ENCODE results near the gene TIFAB.

DNA sequence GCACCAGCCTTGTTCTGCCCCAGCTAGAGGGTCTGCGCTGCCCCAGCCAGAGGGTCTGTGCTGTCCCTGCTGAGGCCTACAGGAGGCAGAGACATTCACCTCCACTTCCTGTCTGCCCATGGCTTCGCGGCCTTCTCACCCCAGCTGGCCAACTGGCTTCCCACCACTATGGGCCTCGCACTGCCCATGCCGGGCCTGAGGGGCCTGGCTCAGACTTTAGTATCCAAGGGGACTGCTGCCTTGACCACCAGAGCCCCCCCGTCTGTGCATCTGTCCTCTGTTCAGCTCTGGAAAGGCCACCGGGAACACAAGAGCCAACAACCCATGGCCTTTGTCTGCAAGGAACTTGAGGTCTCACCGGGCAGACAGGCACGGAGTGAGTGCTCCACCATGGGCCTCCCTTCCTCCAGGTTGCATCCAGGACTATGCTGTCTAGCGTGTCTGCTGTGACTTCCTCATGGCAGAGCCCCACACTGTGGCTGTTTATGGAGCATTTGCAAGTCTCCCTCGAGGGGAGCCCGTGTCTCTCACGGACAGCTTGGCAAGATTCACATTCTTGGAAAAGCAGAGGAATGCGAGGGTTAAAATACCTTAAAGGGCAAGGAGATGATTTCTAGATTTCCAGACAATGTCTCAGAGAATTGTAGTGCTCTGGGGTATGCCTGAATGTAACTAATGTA lies 6.7 kb downstream of the TIFAB start:
- TF ChIP-seq ELF1 (IDR thresholded peaks at IDR 0.05) (no peak), POLR2AphosphoS5 (IDR thresholded peaks at IDR 0.05; ENCODE audit: low read depth, low read length) (no peak), SIN3A (IDR thresholded peaks at IDR 0.05; ENCODE audit: borderline replicate concordance, low read depth, low read length) (no peak), SMC3 (IDR thresholded peaks at IDR 0.05; ENCODE audit: low read depth, low read length) (no peak)
- TF ChIP-seq, protein P1, sequence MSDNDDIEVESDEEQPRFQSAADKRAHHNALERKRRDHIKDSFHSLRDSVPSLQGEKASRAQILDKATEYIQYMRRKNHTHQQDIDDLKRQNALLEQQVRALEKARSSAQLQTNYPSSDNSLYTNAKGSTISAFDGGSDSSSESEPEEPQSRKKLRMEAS (IDR thresholded peaks at IDR 0.05; ENCODE audit: low read depth), result no peak
- TF ChIP-seq, protein P2, sequence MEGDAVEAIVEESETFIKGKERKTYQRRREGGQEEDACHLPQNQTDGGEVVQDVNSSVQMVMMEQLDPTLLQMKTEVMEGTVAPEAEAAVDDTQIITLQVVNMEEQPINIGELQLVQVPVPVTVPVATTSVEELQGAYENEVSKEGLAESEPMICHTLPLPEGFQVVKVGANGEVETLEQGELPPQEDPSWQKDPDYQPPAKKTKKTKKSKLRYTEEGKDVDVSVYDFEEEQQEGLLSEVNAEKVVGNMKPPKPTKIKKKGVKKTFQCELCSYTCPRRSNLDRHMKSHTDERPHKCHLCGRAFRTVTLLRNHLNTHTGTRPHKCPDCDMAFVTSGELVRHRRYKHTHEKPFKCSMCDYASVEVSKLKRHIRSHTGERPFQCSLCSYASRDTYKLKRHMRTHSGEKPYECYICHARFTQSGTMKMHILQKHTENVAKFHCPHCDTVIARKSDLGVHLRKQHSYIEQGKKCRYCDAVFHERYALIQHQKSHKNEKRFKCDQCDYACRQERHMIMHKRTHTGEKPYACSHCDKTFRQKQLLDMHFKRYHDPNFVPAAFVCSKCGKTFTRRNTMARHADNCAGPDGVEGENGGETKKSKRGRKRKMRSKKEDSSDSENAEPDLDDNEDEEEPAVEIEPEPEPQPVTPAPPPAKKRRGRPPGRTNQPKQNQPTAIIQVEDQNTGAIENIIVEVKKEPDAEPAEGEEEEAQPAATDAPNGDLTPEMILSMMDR (IDR thresholded peaks at IDR 0.05), result no peak
- TF ChIP-seq, protein P3, sequence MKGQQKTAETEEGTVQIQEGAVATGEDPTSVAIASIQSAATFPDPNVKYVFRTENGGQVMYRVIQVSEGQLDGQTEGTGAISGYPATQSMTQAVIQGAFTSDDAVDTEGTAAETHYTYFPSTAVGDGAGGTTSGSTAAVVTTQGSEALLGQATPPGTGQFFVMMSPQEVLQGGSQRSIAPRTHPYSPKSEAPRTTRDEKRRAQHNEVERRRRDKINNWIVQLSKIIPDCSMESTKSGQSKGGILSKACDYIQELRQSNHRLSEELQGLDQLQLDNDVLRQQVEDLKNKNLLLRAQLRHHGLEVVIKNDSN (IDR thresholded peaks at IDR 0.05; ENCODE audit: borderline replicate concordance, low read depth), result no peak
- TF ChIP-seq, protein P4, sequence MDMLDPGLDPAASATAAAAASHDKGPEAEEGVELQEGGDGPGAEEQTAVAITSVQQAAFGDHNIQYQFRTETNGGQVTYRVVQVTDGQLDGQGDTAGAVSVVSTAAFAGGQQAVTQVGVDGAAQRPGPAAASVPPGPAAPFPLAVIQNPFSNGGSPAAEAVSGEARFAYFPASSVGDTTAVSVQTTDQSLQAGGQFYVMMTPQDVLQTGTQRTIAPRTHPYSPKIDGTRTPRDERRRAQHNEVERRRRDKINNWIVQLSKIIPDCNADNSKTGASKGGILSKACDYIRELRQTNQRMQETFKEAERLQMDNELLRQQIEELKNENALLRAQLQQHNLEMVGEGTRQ (IDR thresholded peaks at IDR 0.05; ENCODE audit: borderline replicate concordance, low read depth, low read length), result no peak
